H1 (cell line): Measurements from ENCODE around the gene ADGRV1. TPM values are rescaled to one million over a fixed set of nuclear protein-coding genes. Genes with fewer than 3 reads are reported as not detected.

Experiments used
- CTCF ChIA-PET: fragments of 300-600 bp; sonication (Branson Sonifier 250); formaldehyde crosslinking; loops from one replicate; lab custom pipeline; 2021; ENCODE audit not compliant: partially characterized antibody; lab: Charles Lee
- POLR2A ChIA-PET: fragments of 300-600 bp; sonication (Branson Sonifier 250); formaldehyde crosslinking; loops from one replicate; lab custom pipeline; 2021; ENCODE audit warnings: inconsistent platforms; ENCODE audit not compliant: partially characterized antibody; lab: Charles Lee
- DNase-seq, 2 experiments: peaks; one replicate each; pipeline versions ENCODE4 v3.0.0 to v3.0.0-alpha.2; 2010 to 2022; ENCODE audit warnings: low spot score in 2 of 2, low read depth in 1 of 2, mixed read lengths in 1 of 2
- FAIRE-seq: peaks from 2 replicates; lab custom pipeline; 2011; peaks lifted over from hg19 to GRCh38; lab: Jason Lieb, UNC
- H2AFZ ChIP-seq: 2 replicates; pipeline ENCODE4 v1.8.1; 2012; ENCODE audit warnings: low read length, inconsistent platforms
- H2AK5ac ChIP-seq: 2 replicates; pipeline ENCODE4 v1.6.1; 2013; ENCODE audit warnings: low read depth, low read length
- H2BK120ac ChIP-seq: replicated peaks from 2 replicates; pipeline ENCODE3; 2013; ENCODE audit warnings: low read depth, low read length, inconsistent platforms
- H2BK12ac ChIP-seq: 2 replicates; pipeline ENCODE4 v1.6.1; 2013; ENCODE audit warnings: low read depth, low read length
- H2BK15ac ChIP-seq: 2 replicates; pipeline ENCODE4 v1.6.1; 2013; ENCODE audit warnings: low read length
- H2BK20ac ChIP-seq: 2 replicates; pipeline ENCODE4 v1.6.1; 2013; ENCODE audit warnings: low read length
- H2BK5ac ChIP-seq: 2 replicates; pipeline ENCODE4 v1.6.1; 2013; ENCODE audit warnings: low read depth, low read length
- H3K14ac ChIP-seq: 2 replicates; pipeline ENCODE4 v1.6.1; 2013; ENCODE audit warnings: inconsistent platforms; ENCODE audit not compliant: insufficient read length
- H3K18ac ChIP-seq: 2 replicates; pipeline ENCODE4 v1.6.1; 2013; ENCODE audit warnings: low read length; ENCODE audit errors: extremely low read depth
- H3K23ac ChIP-seq: 2 replicates; pipeline ENCODE4 v1.6.1; 2013; ENCODE audit warnings: inconsistent platforms; ENCODE audit not compliant: insufficient read length
- H3K23me2 ChIP-seq: 2 replicates; pipeline ENCODE4 v1.6.1; 2013; ENCODE audit warnings: low read depth, low read length
- H3K27ac ChIP-seq: 2 replicates; pipeline ENCODE4 v1.6.1; 2011; ENCODE audit warnings: low read depth, low read length, inconsistent platforms
- H3K27me3 ChIP-seq, 4 experiments: replicated peaks in 1 of 4; 1 replicate in 1 of 4; 2 replicates in 3 of 4; pipeline versions ENCODE4 v1.6.1 to v1.8.1; 2011 to 2013; ENCODE audit warnings: low read length in 3 of 4, mild to moderate bottlenecking in 3 of 4, inconsistent platforms in 2 of 4, mixed read lengths in 2 of 4, moderate library complexity in 1 of 4; ENCODE audit not compliant: control insufficient read depth in 3 of 4, insufficient read depth in 3 of 4; ENCODE audit errors: extremely low read depth in 1 of 4
- H3K36me3 ChIP-seq, 4 experiments: 2 replicates each; pipeline versions ENCODE4 v1.6.1 to v1.8.1; 2011 to 2013; ENCODE audit warnings: mild to moderate bottlenecking in 4 of 4, low read length in 3 of 4, moderate library complexity in 2 of 4, control low read depth in 1 of 4, inconsistent platforms in 1 of 4; ENCODE audit not compliant: insufficient read depth in 4 of 4, control insufficient read depth in 2 of 4
- H3K4ac ChIP-seq: replicated peaks from 2 replicates; pipeline ENCODE3; 2013; ENCODE audit warnings: low read length, low read depth, mixed read lengths, inconsistent platforms; ENCODE audit not compliant: insufficient read length
- H3K4me1 ChIP-seq, 4 experiments: replicated peaks in 1 of 4; 1 replicate in 1 of 4; 2 replicates in 3 of 4; pipeline versions ENCODE4 v1.6.1 to v1.8.1; 2011 to 2013; ENCODE audit warnings: low read length in 3 of 4, inconsistent platforms in 2 of 4, mixed read lengths in 1 of 4; ENCODE audit not compliant: insufficient read depth in 4 of 4, control insufficient read depth in 3 of 4
- H3K4me2 ChIP-seq, 2 experiments: 2 replicates each; pipeline versions ENCODE4 v1.6.1 to v1.8.1; 2011 to 2013; ENCODE audit warnings: low read depth in 2 of 2, low read length in 2 of 2, control low read depth in 1 of 2, inconsistent platforms in 1 of 2, mild to moderate bottlenecking in 1 of 2; ENCODE audit not compliant: insufficient read depth in 1 of 2
- H3K4me3 ChIP-seq, 4 experiments: fragments of 200-600, 300-600 bp in 1 of 4; sonication (generic), shearing (Covaris generic), sonication (Bioruptor Twin) in 1 of 4; 2 replicates each; pipeline versions ENCODE4 v1.5.1 to v1.8.1; 2011 to 2016; ENCODE audit warnings: low read length in 4 of 4, low read depth in 3 of 4, control low read depth in 2 of 4, inconsistent platforms in 2 of 4, mild to moderate bottlenecking in 2 of 4, mixed read lengths in 1 of 4, moderate library complexity in 1 of 4; ENCODE audit not compliant: insufficient read depth in 2 of 4; ENCODE audit errors: extremely low read depth in 1 of 4
- H3K56ac ChIP-seq: replicated peaks from 2 replicates; pipeline ENCODE3; 2013; ENCODE audit warnings: low read depth, mild to moderate bottlenecking, mixed read lengths, low read length, inconsistent platforms; ENCODE audit not compliant: insufficient read length
- H3K79me1 ChIP-seq: 2 replicates; pipeline ENCODE4 v1.6.1; 2013; ENCODE audit warnings: low read depth, low read length, control low read depth
- H3K79me2 ChIP-seq, 2 experiments: 2 replicates each; pipeline versions ENCODE4 v1.6.1 to v1.8.1; 2012 to 2013; ENCODE audit warnings: low read length in 2 of 2, mild to moderate bottlenecking in 2 of 2, inconsistent platforms in 1 of 2; ENCODE audit not compliant: insufficient read depth in 2 of 2, control insufficient read depth in 1 of 2
- H3K9ac ChIP-seq, 4 experiments: replicated peaks in 1 of 4; 1 replicate in 1 of 4; 2 replicates in 3 of 4; pipeline versions ENCODE4 v1.6.1 to v1.8.1; 2011 to 2013; ENCODE audit warnings: low read depth in 3 of 4, low read length in 3 of 4, control low read depth in 2 of 4, mild to moderate bottlenecking in 2 of 4, moderate library complexity in 2 of 4, inconsistent platforms in 1 of 4; ENCODE audit errors: extremely low read depth in 1 of 4
- H3K9me3 ChIP-seq, 2 experiments: 2 replicates each; pipeline versions ENCODE4 v1.6.1 to v1.8.1; 2012 to 2013; ENCODE audit warnings: mild to moderate bottlenecking in 2 of 2, moderate library complexity in 2 of 2, control low read depth in 1 of 2, inconsistent platforms in 1 of 2, low read depth in 1 of 2, low read length in 1 of 2, mixed read lengths in 1 of 2; ENCODE audit not compliant: insufficient read depth in 2 of 2
- H4K20me1 ChIP-seq, 2 experiments: replicated peaks in 1 of 2; 2 replicates each; pipeline versions ENCODE3 to v1.8.1; 2011 to 2013; ENCODE audit warnings: inconsistent platforms in 2 of 2, low read length in 2 of 2, mild to moderate bottlenecking in 1 of 2; ENCODE audit not compliant: insufficient read depth in 2 of 2, control insufficient read depth in 1 of 2
- H4K5ac ChIP-seq: 2 replicates; pipeline ENCODE4 v1.6.1; 2013; ENCODE audit warnings: low read length, low read depth, mixed read lengths, inconsistent platforms; ENCODE audit not compliant: insufficient read length
- H4K8ac ChIP-seq: 2 replicates; pipeline ENCODE4 v1.8.0; 2013; ENCODE audit warnings: mild to moderate bottlenecking, moderate library complexity, low read length, inconsistent platforms; ENCODE audit not compliant: insufficient read depth; ENCODE audit errors: extremely low read depth
- H4K91ac ChIP-seq: replicated peaks from 2 replicates; pipeline ENCODE3; 2013; ENCODE audit warnings: low read length, mixed read lengths, inconsistent platforms; ENCODE audit not compliant: insufficient read length
- ATF2 ChIP-seq: IDR thresholded peaks from 2 replicates; pipeline ENCODE4 v1.6.1; 2012; ENCODE audit warnings: low read length, inconsistent platforms
- ATF3 ChIP-seq: IDR thresholded peaks from 2 replicates; pipeline ENCODE4 v1.6.1; 2011; ENCODE audit warnings: low read depth, mild to moderate bottlenecking, low read length; ENCODE audit not compliant: insufficient read depth
- BRCA1 ChIP-seq: IDR thresholded peaks from 2 replicates; pipeline ENCODE4 v1.6.1; 2012; ENCODE audit warnings: low read depth, low read length, improper control_type of control experiment
- CREB1 ChIP-seq: IDR thresholded peaks from 2 replicates; pipeline ENCODE4 v1.6.1; 2012; ENCODE audit warnings: inconsistent platforms
- JUND ChIP-seq: IDR thresholded peaks from 2 replicates; pipeline ENCODE4 v1.6.1; 2011; ENCODE audit warnings: mild to moderate bottlenecking, improper control_type of control experiment, low read length
- KDM1A ChIP-seq: fragments of 200-600, 300-600 bp; sonication (generic); IDR thresholded peaks from 2 replicates; pipeline ENCODE4 v1.7.1; 2016; ENCODE audit warnings: mild to moderate bottlenecking, low read length, borderline replicate concordance
- NANOG ChIP-seq: IDR thresholded peaks from 2 replicates; pipeline ENCODE4 v1.6.1; 2011; ENCODE audit warnings: low read length, low read depth, mild to moderate bottlenecking, inconsistent platforms; ENCODE audit not compliant: insufficient read depth, poor library complexity, severe bottlenecking
- NRF1 ChIP-seq: IDR thresholded peaks from 2 replicates; pipeline ENCODE4 v1.6.1; 2011; ENCODE audit warnings: mild to moderate bottlenecking, low read depth, low read length, improper control_type of control experiment
- SIX5 ChIP-seq: IDR thresholded peaks from 2 replicates; pipeline ENCODE4 v1.6.1; 2011; ENCODE audit warnings: mild to moderate bottlenecking, low read depth, low read length
- TAF1 ChIP-seq: IDR thresholded peaks from 2 replicates; pipeline ENCODE4 v1.6.1; 2011; ENCODE audit warnings: mild to moderate bottlenecking, low read depth, low read length
- YY1 ChIP-seq: IDR thresholded peaks from 2 replicates; pipeline ENCODE4 v1.6.1; 2011; ENCODE audit warnings: low read depth, mild to moderate bottlenecking, low read length
- WGBS, 2 experiments: shearing (Covaris generic) in 1 of 2; methylation state at CpG; one replicate each; pipeline versions ENCODE4 v1.1.6 to v1.1.7; 2013 to 2015; ENCODE audit warnings: low lambda C conversion rate in 2 of 2, mixed read lengths in 2 of 2, inconsistent platforms in 1 of 2, low coverage in 1 of 2, missing lambda C conversion rate in 1 of 2; ENCODE audit not compliant: insufficient replicate concordance in 2 of 2, insufficient coverage in 1 of 2, insufficient read length in 1 of 2; ENCODE audit errors: extremely low coverage in 1 of 2, missing lambda C conversion rate in 1 of 2; 5-methylcytosine and 5-hydroxymethylcytosine counted together
- polyA plus RNA-seq, 7 experiments: library from polyadenylated mRNA; depleted of rRNA in 3 of 7; stranded (reverse) in 5 of 7; unstranded in 2 of 7; fragments of >200 nt in 5 of 7; fragments of 200-250 nt in 2 of 7; gene quantifications; 1 replicate in 5 of 7; 2 replicates in 1 of 7; 4 replicates in 1 of 7; pipeline versions ENCODE4 v1.2.1 to v1.2.3, GENCODE V29; 2011 to 2013; ENCODE audit warnings: missing spikeins in 2 of 7, mixed read lengths in 2 of 7
- total RNA-seq: library from RNA; stranded (reverse); fragmentation: NEBNext Ultra II Directional; extraction: Animal tissue kit (Norgen Biotek cat#: 25700); gene quantifications from 2 replicates; pipeline ENCODE4 v1.2.1, GENCODE V29; 2021
- TF ChIP-seq, protein P1 (sequence below): IDR thresholded peaks from 2 replicates; pipeline ENCODE4 v1.6.1; 2012; ENCODE audit warnings: inconsistent platforms

Gene ADGRV1
- total and polyA plus RNA-seq, 2 of the 8 experiments (the other 6 are each of a cell fraction or from before 2014, with no cell fraction given): 53.1 to 62.2 TPM

- ChIA-PET CTCF (interaction anchor here (1.0 to 1.3 kb wide), 2 partner anchors 49 to 438 kb away, joined by 3 to 5 read pairs; no protein-coding TSS in a partner anchor), POLR2A (interaction anchor here (0.6 to 0.9 kb wide), 2 partner anchors 21 to 50 kb away, joined by 3 to 4 read pairs; no protein-coding TSS in a partner anchor)
- H3K4ac ChIP-seq: no peak overlapping the region
- no peak overlapping the region for H2BK5ac ChIP-seq
- H3K9ac ChIP-seq: no peak overlapping the region
- H3K36me3 ChIP-seq: peaks cover 0 to 8% (median 0%) of the 10 kb centered on the region in 4 experiments; a peak in 1 of 8 replicates
- H3K27me3 ChIP-seq: no peaks in the 10 kb centered on the region
- H4K20me1 ChIP-seq: peaks cover 0 to 1% of the 10 kb centered on the region in 2 experiments
- H3K14ac ChIP-seq: no peak overlapping the region
- H3K4me1 ChIP-seq: no peaks in the 10 kb centered on the region
- no peak overlapping the region for H2BK12ac ChIP-seq
- H3K79me1 ChIP-seq: no peaks in the 10 kb centered on the region; the same call in 1 of the 2 replicates
- no peak overlapping the region for H3K56ac ChIP-seq
- H4K5ac ChIP-seq: no peak overlapping the region
- H3K27ac ChIP-seq: no peak overlapping the region
- FAIRE-seq: no peak
- H4K8ac ChIP-seq: no peak overlapping the region
- H3K9me3 ChIP-seq: no peaks in the 10 kb centered on the region
- H3K4me3 ChIP-seq: no peak overlapping the region
- no peaks in the 10 kb centered on the region for H3K79me2 ChIP-seq
- no peak overlapping the region for H3K18ac ChIP-seq
- 38% methylated on average over 1 of the region's 1 CpG; no CpG with 5 or more reads in 1 of the 2 experiments for WGBS, 2 experiments
- no peak overlapping the region for H2BK120ac ChIP-seq
- no peak overlapping the region for H2BK20ac ChIP-seq
- DNase-seq: no peak
- no peak overlapping the region for H2BK15ac ChIP-seq
- no peak overlapping the region for H2AFZ ChIP-seq
- H2AK5ac ChIP-seq: no peak overlapping the region
- H3K4me2 ChIP-seq: no peak overlapping the region
- no peak overlapping the region for H3K23ac ChIP-seq
- H4K91ac ChIP-seq: no peak overlapping the region
- H3K23me2 ChIP-seq: no peaks in the 10 kb centered on the region
- TF ChIP-seq CREB1 (no peak), ATF3 (no peak), YY1 (no peak), SIX5 (no peak), JUND (no peak), NRF1 (no peak), KDM1A (no peak), BRCA1 (no peak), TAF1 (no peak), ATF2 (no peak), NANOG (no peak)
- TF ChIP-seq, protein P1, sequence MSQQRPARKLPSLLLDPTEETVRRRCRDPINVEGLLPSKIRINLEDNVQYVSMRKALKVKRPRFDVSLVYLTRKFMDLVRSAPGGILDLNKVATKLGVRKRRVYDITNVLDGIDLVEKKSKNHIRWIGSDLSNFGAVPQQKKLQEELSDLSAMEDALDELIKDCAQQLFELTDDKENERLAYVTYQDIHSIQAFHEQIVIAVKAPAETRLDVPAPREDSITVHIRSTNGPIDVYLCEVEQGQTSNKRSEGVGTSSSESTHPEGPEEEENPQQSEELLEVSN: no peak
These were observed 423.2 kb downstream of the ADGRV1 start for GRCh38 chr5:90981821-90982220.
